Fibroblast of the aortic adventitia (primary cell): ENCODE measurements around the gene ITPR2. TPM values are rescaled to one million over a fixed set of nuclear protein-coding genes. Genes with fewer than 3 reads are reported as not detected.
A peak's percentile ranks its signal among the peaks of the same experiment; 100 is the strongest.

Experiments used
- DNase-seq: peaks from one replicate; pipeline ENCODE4 v3.0.0-alpha.2; 2010; ENCODE audit warnings: low read depth
- H3K4me3 ChIP-seq: 2 replicates; pipeline ENCODE4 v1.5.1; 2011; ENCODE audit warnings: low read depth, mild to moderate bottlenecking, control low read depth, low read length, moderate library complexity
- total RNA-seq: library from RNA; depleted of rRNA; stranded (reverse); fragments of >200 nt; gene quantifications from 2 replicates; pipeline ENCODE4 v1.2.3, GENCODE V29; 2012; ENCODE audit warnings: low replicate concordance
- TF ChIP-seq, protein P1 (sequence below): IDR thresholded peaks from 2 replicates; pipeline ENCODE4 v1.5.1; 2011; ENCODE audit warnings: mild to moderate bottlenecking, low read length, control low read depth, inconsistent platforms; ENCODE audit not compliant: insufficient read depth

ITPR2 gene
- total RNA-seq, 1 donor, result 15.5 TPM

DNA sequence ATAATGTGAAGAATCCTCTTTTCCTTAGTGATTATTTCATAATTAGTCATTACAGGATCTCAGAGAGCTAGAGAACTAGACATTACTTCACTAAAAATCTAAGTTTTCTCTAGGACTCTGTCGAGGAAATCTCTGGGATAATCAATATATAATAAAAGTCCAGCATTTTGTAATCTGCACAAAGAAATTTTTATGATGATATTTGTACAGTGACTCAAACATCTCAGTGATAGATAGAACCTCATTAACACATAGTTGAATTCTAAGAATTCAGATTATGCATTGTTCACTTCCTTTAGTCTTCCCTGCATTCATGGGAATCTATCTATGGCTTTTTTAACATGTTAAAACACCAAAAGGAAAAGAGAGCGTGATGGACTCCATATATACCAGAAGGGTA is 11.0 kb downstream of the ITPR2 start:
- TF ChIP-seq, protein P1, sequence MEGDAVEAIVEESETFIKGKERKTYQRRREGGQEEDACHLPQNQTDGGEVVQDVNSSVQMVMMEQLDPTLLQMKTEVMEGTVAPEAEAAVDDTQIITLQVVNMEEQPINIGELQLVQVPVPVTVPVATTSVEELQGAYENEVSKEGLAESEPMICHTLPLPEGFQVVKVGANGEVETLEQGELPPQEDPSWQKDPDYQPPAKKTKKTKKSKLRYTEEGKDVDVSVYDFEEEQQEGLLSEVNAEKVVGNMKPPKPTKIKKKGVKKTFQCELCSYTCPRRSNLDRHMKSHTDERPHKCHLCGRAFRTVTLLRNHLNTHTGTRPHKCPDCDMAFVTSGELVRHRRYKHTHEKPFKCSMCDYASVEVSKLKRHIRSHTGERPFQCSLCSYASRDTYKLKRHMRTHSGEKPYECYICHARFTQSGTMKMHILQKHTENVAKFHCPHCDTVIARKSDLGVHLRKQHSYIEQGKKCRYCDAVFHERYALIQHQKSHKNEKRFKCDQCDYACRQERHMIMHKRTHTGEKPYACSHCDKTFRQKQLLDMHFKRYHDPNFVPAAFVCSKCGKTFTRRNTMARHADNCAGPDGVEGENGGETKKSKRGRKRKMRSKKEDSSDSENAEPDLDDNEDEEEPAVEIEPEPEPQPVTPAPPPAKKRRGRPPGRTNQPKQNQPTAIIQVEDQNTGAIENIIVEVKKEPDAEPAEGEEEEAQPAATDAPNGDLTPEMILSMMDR, result no peak
- no peak overlapping the region for H3K4me3 ChIP-seq
- no peak for DNase-seq

DNA sequence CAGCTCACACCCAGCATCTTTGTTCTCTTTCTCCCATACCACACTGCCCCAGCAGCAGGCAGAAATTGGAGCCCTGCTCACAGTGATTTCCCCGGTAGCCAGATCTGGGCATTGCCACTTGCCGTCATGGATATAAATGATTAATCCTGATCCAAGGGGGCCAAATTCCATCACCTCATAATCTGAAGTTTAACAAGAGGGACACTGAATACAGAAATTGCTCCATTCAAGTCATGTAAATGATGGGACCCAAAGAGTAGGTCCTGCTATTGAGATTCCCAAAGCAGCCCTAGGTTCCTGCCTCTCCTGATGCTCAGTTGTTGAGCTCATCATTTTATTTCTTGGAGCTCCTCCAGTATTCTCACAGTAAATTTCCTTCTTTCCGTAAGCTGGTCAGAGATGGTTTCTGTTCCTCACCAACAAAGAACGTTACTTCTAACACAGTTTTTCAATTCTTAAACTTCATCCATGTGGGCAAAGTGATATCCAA is 11.7 kb downstream of the ITPR2 start:
- TF ChIP-seq, protein P1, result no peak
- no peak overlapping the region for H3K4me3 ChIP-seq
- no peak for DNase-seq

DNA sequence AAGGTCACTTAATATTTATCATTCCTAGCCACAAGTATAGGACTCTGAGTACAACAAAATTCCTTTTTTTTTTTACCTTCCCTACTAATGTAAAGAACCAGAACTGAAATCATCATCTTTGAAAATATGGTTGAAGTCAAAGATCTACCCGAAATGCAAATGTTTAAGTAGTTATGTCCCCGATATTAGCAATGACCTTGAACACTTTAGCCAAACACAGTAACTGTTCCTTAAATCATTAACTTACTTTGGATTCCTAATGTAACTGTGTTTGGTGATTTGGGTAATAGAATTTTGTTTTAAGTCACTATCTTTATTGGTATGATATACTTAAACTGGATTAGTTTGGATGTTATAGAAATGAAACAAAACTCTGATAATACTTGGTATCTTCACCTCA is 14.4 kb downstream of the ITPR2 start:
- no peak overlapping the region for H3K4me3 ChIP-seq
- TF ChIP-seq, protein P1, result no peak
- no peak for DNase-seq

DNA sequence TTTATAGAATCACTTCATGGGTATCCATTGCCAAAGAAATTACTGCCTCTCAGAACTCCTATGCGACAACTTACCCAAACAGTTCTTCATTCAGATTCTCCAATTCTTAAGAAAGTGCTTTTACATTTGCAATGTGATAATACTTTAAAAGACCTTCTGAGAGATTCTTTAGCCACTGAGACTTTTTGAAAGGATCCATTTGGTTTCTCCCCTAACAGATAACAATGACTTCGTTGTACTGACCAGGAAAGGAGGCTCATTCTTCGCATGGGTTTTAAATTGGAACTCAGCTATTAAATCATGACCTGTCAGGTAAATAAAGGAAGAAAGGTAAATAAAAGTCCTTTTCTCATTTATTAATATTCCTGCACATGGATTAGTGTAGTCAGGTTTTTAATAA is 14.8 kb downstream of the ITPR2 start:
- TF ChIP-seq, protein P1, result no peak
- DNase-seq, result no peak

DNA sequence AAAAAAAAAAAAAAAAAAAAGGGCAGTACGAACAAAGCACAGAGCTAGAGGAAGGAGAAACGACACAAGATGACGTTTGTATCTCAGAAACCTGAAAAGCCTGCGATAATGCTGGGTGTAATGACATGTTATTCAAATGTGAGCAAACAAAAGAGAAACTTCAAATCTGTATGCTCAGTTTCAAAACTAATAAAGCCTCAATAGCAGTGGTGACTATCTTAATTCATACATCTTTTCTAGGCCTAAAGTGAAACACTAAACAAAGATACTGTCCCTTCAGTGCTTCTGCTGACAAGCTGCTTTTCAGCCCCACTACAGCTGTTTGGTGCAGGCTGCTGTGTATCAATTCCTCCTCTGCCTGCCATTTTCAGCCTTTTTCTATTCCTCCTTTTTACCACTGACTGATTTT is 15.8 kb downstream of the ITPR2 start:
- TF ChIP-seq, protein P1, result no peak
- no peak for DNase-seq
- H3K4me3 ChIP-seq, result no peak overlapping the region

More for the DNA sequence above, 14.8 kb downstream of the ITPR2 start:
- no peak overlapping the region for H3K4me3 ChIP-seq

DNA sequence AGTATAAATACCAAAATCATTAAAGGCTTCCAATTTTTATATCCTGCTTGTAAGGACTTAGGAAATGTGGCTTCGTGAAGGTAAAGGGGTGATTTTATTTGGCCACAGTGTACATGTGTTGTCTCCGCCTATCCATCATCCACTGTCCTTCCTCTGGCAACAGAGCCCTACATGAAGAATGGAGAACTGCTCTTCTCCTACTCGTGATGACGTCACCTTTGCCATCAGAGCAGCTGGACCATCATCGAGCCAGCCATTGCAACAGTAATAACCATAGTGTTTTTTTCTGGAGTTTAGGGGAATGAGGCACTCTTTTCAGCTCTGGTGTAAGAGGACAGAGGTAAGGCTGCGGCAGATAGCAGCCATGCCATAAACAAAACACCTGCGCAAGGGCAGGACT is 19.2 kb downstream of the ITPR2 start:
- no peak for DNase-seq
- TF ChIP-seq, protein P1, result no peak
- H3K4me3 ChIP-seq, result no peak overlapping the region

DNA sequence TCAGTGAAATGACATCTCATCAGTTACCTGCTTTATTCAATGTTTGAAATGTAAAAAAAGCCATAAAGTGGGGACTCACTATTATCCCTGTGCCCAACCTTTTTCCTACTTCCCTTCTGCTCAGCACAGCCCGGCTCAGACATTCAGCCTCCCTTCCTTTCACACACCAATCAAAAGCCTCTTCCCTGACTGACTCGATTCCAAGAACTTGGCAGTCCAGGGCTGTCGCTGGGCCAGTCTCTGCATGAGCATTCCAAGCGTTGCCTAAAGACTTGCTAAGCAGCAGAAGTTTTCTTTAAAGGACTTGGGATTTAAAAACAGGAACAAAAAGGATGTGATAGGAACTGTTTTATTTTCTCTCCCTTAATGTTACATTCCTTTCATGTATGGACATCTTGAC is 22.7 kb downstream of the ITPR2 start:
- H3K4me3 ChIP-seq, result peak overlapping the region; percentile 15
- TF ChIP-seq, protein P1, result no peak
- peak; percentile 92 for DNase-seq
